ENCODE measurements around the gene VRK1. TPM values are rescaled to one million over a fixed set of nuclear protein-coding genes. Genes with fewer than 3 reads are reported as not detected.
A peak's percentile ranks its signal among the peaks of the same experiment; 100 is the strongest.

Gene VRK1, protein sequence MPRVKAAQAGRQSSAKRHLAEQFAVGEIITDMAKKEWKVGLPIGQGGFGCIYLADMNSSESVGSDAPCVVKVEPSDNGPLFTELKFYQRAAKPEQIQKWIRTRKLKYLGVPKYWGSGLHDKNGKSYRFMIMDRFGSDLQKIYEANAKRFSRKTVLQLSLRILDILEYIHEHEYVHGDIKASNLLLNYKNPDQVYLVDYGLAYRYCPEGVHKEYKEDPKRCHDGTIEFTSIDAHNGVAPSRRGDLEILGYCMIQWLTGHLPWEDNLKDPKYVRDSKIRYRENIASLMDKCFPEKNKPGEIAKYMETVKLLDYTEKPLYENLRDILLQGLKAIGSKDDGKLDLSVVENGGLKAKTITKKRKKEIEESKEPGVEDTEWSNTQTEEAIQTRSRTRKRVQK
- 18.6 and 34.0 TPM in 2 replicates for total RNA-seq (ENCODE audit: low replicate concordance)

DNA sequence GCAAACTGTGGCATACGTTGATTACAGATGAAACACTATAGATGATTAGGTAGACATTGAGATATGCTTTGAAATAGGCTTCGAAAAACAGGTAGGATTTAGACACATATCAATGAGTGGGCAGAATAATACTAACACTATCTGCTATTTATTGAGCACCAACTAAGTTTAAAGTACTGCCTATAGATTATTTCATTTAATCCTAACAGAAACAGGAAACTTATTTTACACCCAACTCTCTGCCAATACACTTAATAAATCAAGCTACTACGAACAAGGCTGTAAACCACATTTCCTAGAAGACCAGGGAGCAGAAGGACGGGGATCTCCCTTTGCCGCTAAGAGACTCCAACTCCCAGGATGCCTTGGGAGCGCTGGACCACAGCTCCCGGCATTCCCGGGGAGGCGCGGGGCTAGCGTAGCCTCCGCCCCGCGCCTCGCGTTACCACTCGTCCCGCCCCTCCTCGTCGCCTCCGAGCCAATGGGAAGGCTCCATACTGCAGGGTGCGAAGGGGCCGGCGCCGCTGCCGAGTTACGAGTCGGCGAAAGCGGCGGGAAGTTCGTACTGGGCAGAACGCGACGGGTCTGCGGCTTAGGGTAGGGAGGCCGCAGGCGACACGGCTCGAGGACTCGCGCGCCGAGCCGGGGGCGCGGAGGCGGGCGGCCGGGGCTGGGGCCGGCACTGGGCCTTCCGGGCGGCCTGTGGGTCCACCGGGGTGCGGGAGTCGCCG, at the start of gene VRK1:
Gene VRK1 (plus strand): TSS at position 532 of the 731 bp plus-strand sequence. CDS start 36,090 bp downstream, outside the sequence.
- TF ChIP-seq CTCF (IDR thresholded peaks at IDR 0.05; ENCODE audit: insufficient read depth, low read length), result no peak
- peak within 1 kb of the TSS; percentile 78 for H3K4me3 ChIP-seq (ENCODE audit: low read depth, low read length)
- peak; percentile 90 for DNase-seq (ENCODE audit: low read depth)

DNA sequence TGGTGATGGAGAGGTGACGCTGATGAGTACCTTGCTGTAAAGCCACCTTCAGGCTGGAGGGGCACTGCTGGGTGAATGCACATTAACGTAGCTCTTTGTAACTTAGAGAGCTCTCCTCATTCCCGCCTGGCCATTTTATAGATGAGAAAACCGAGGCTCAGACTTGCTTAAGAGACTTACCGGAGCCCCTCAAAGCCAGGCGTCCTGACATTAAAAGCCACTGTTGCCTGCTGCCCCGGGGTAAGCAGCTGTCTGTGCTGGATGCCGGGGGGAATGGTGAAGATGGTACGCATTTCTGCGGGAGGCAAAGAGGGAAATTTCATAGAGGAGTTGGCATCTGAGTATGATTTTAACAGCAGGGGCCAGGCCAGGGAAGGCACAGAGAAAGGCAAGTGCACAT, 49.6 kb upstream of the VRK1 start:
- no peak for TF ChIP-seq CTCF (IDR thresholded peaks at IDR 0.05; ENCODE audit: insufficient read depth, low read length)
- no peak for DNase-seq (ENCODE audit: low read depth)
- H3K4me3 ChIP-seq (ENCODE audit: low read depth, low read length), result no peak overlapping the region

GRCh38 chr14:96748362-96748761, 48.8 kb upstream of the VRK1 start:
- DNase-seq (ENCODE audit: low read depth), result no peak
- no peak overlapping the region for H3K4me3 ChIP-seq (ENCODE audit: low read depth, low read length)
- TF ChIP-seq CTCF (IDR thresholded peaks at IDR 0.05; ENCODE audit: insufficient read depth, low read length), result no peak

DNA sequence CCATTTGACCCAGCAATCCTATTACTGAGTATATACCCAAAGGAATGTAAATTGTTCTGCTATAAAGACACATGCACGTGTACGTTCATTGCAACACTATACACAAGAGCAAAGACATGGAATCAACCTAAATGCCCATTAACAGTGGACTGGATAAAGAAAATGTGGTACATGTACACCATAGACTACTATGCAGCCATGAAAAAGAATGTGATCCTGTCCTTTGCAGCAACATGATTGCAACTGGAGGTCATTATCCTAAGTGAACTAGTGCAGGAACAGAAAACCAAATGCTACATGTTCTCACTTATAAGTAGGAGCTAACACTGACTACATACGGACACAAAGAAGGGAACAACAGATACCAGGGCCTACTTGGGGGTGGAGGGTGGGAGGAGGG, 45.7 kb upstream of the VRK1 start:
- no peak for DNase-seq (ENCODE audit: low read depth)
- H3K4me3 ChIP-seq (ENCODE audit: low read depth, low read length), result no peak overlapping the region
- TF ChIP-seq CTCF (IDR thresholded peaks at IDR 0.05; ENCODE audit: insufficient read depth, low read length), result no peak

- DNase-seq (ENCODE audit: low read depth), result no peak
- no peak for TF ChIP-seq CTCF (IDR thresholded peaks at IDR 0.05; ENCODE audit: insufficient read depth, low read length)
These were observed 45.1 kb upstream of the VRK1 start for GRCh38 chr14:96752125-96752524.

GRCh38 chr14:96752594-96752993, 44.6 kb upstream of the VRK1 start:
- TF ChIP-seq CTCF (IDR thresholded peaks at IDR 0.05; ENCODE audit: insufficient read depth, low read length), result no peak
- no peak for DNase-seq (ENCODE audit: low read depth)
- H3K4me3 ChIP-seq (ENCODE audit: low read depth, low read length), result no peak overlapping the region

More at GRCh38 chr14:96752125-96752524, 45.1 kb upstream of the VRK1 start:
- no peak overlapping the region for H3K4me3 ChIP-seq (ENCODE audit: low read depth, low read length)

Measured in fibroblast of the aortic adventitia (primary cell).